K562 (cell line): Measurements from ENCODE around the gene CAPN13. TPM values are rescaled to one million over a fixed set of nuclear protein-coding genes. Genes with fewer than 3 reads are reported as not detected.
A peak's percentile ranks its signal among the peaks of the same experiment; 100 is the strongest.

Experiments used
- ATAC-seq: fragments of 200-7000 bp; cut with Tn5 transposase; 3 replicates; pipeline ENCODE4 v1.9.1; 2020; ENCODE audit warnings: moderate library complexity
- BruUV-seq: library from RNA; stranded (reverse); fragments of 400-500 nt; replicated peaks from 2 replicates; lab custom pipeline; 2021; lab: Mats Ljungman, UMichigan
- CTCF ChIA-PET: fragments of 300-600 bp; formaldehyde crosslinking; extraction: SDS; loops from one replicate; lab custom pipeline; 2021; ENCODE audit warnings: low intra/inter-chr PET ratio; lab: Yijun Ruan, JAX
- POLR2A ChIA-PET: fragments of 300-600, 350-650 bp; sonication (Branson Sonifier 250); formaldehyde crosslinking; extraction: SDS; loops from one replicate; lab custom pipeline; 2021; ENCODE audit warnings: antibody characterized with exemption, inconsistent platforms; lab: Yijun Ruan, JAX
- DNase-seq, 4 experiments: peaks; one replicate each; pipeline versions ENCODE4 v3.0.0 to v3.0.0-alpha.2; 2011 to 2018; ENCODE audit warnings: low spot score in 3 of 4, mixed read lengths in 3 of 4; ENCODE audit errors: extremely low read depth in 1 of 4
- FAIRE-seq: peaks from 2 replicates; lab custom pipeline; 2011; peaks lifted over from hg19 to GRCh38; lab: Jason Lieb, UNC
- H2AFZ ChIP-seq: 2 replicates; pipeline ENCODE4 v1.6.0; 2011; ENCODE audit warnings: low read depth, low read length, control low read depth, inconsistent platforms
- H3K27ac ChIP-seq: fragments of 200-600 bp; 3 replicates; pipeline ENCODE4 v1.8.0; 2011; ENCODE audit warnings: low read depth, mild to moderate bottlenecking, control low read depth, inconsistent platforms, low read length, moderate library complexity, mixed read lengths; ENCODE audit errors: extremely low read depth
- H3K27me3 ChIP-seq, 2 experiments: fragments of 300-600 bp in 1 of 2; 2 replicates in 1 of 2; 3 replicates in 1 of 2; pipeline versions ENCODE4 v1.6.0 to v1.8.0; 2011; ENCODE audit warnings: inconsistent platforms in 2 of 2, low read length in 2 of 2, mild to moderate bottlenecking in 1 of 2, mixed read lengths in 1 of 2, moderate library complexity in 1 of 2; ENCODE audit not compliant: control insufficient read depth in 2 of 2, insufficient read depth in 2 of 2
- H3K36me3 ChIP-seq: fragments of 300-600 bp; 3 replicates; pipeline ENCODE4 v1.8.0; 2011; ENCODE audit warnings: mild to moderate bottlenecking, low read length, inconsistent platforms; ENCODE audit not compliant: control insufficient read depth, insufficient read depth
- H3K4me1 ChIP-seq, 2 experiments: fragments of 200-600 bp in 1 of 2; replicated peaks in 1 of 2; 2 replicates in 1 of 2; 3 replicates in 1 of 2; pipeline versions ENCODE4 v1.5.1 to v1.8.0; 2011; ENCODE audit warnings: inconsistent platforms in 2 of 2, low read length in 2 of 2, mild to moderate bottlenecking in 1 of 2, mixed read lengths in 1 of 2, moderate library complexity in 1 of 2; ENCODE audit not compliant: control insufficient read depth in 2 of 2, insufficient read depth in 2 of 2
- H3K4me2 ChIP-seq: 2 replicates; pipeline ENCODE4 v1.6.1; 2011; ENCODE audit warnings: low read length, control low read depth, inconsistent platforms, mixed read lengths; ENCODE audit not compliant: insufficient read depth
- H3K4me3 ChIP-seq: fragments of 200-600 bp; sonication (generic), shearing (Covaris generic); 2 replicates; pipeline ENCODE4 v1.5.1; 2016; ENCODE audit warnings: control low read depth, inconsistent platforms
- H3K79me2 ChIP-seq: fragments of 200-600 bp; 3 replicates; pipeline ENCODE4 v1.8.0; 2011; ENCODE audit warnings: low read length, inconsistent platforms; ENCODE audit not compliant: control insufficient read depth, insufficient read depth
- H3K9ac ChIP-seq, 2 experiments: 2 replicates each; pipeline versions ENCODE4 v1.6.0 to v1.6.1; 2011; ENCODE audit warnings: low read depth in 2 of 2, low read length in 2 of 2, control low read depth in 1 of 2, inconsistent platforms in 1 of 2, mild to moderate bottlenecking in 1 of 2, mixed read lengths in 1 of 2; ENCODE audit not compliant: insufficient read depth in 1 of 2
- H3K9me1 ChIP-seq: one replicate; pipeline ENCODE4 v1.6.0; 2011; ENCODE audit warnings: inconsistent platforms, mild to moderate bottlenecking, low read length, moderate library complexity; ENCODE audit not compliant: control insufficient read depth, insufficient read depth
- H3K9me3 ChIP-seq: replicated peaks from 2 replicates; pipeline ENCODE4 v1.5.1; 2011; ENCODE audit warnings: low read depth, low read length, inconsistent platforms; ENCODE audit not compliant: control insufficient read depth, insufficient read depth
- H4K20me1 ChIP-seq: replicated peaks from 2 replicates; pipeline ENCODE4 v1.6.1; 2011; ENCODE audit warnings: low read length, inconsistent platforms, mixed read lengths; ENCODE audit not compliant: control insufficient read depth, insufficient read depth
- CREM ChIP-seq: IDR thresholded peaks from 2 replicates; pipeline ENCODE4 v1.6.1; 2014; ENCODE audit warnings: antibody characterized with exemption, low read depth
- HDAC8 ChIP-seq: fragments of 450-650 bp; IDR thresholded peaks from 2 replicates; pipeline ENCODE4 v1.6.1; 2016; ENCODE audit warnings: mild to moderate bottlenecking, missing genetic modification characterization, moderate library complexity, missing compliant biosample characterization
- RAD21 ChIP-seq, 2 experiments: fragments of 250-450 bp in 1 of 2; fragments of 450-650 bp in 1 of 2; sonication (Bioruptor Pico) in 1 of 2; formaldehyde crosslinking in 1 of 2; IDR thresholded peaks in 1 of 2; conservative IDR thresholded peaks in 1 of 2; 2 replicates each; pipeline versions ENCODE4 v1.4.0 to v1.8.0; 2020 to 2022; ENCODE audit warnings: mild to moderate bottlenecking in 2 of 2, moderate library complexity in 1 of 2
- SFPQ ChIP-seq: fragments of 200-400 bp; formaldehyde crosslinking; IDR thresholded peaks from 2 replicates; pipeline ENCODE4 v1.6.1; 2017; ENCODE audit warnings: mild to moderate bottlenecking, low read depth, low read length, moderate library complexity
- WGBS: fragments of 100-300 bp; shearing (Covaris generic); methylation state at CpG from one replicate; pipeline ENCODE4 v1.1.6; 2016; ENCODE audit warnings: low coverage, mixed read lengths; ENCODE audit not compliant: insufficient coverage; ENCODE audit errors: missing lambda C conversion rate; 5-methylcytosine and 5-hydroxymethylcytosine counted together
- in situ Hi-C: fragments of 300-500 bp; cut with MboI; formaldehyde crosslinking; loops from 4 replicates; pipeline ENCODE4 v1.15.0; 2018; ENCODE audit warnings: inconsistent platforms, mixed read lengths
- intact Hi-C: fragments of 100-400 bp; cut with micrococcal nuclease; formaldehyde crosslinking; loops from 2 replicates; pipeline ENCODE4 v1.14.2; 2022
- polyA plus RNA-seq, 8 experiments: library from polyadenylated mRNA; depleted of rRNA in 4 of 8; stranded (reverse) in 5 of 8; unstranded in 3 of 8; fragments of >200 nt; fragmentation: Nextera tagmentation in 2 of 8; fragmentation: Illumina TruSeq in 1 of 8; extraction: Ambion mirVana in 2 of 8; extraction: Trizol in 1 of 8; gene quantifications; 2 replicates each; pipeline versions ENCODE4 v1.2.1 to v1.2.3, GENCODE V29; 2011 to 2014; ENCODE audit warnings: inconsistent platforms in 1 of 8, missing spikeins in 1 of 8
- total RNA-seq, 7 experiments: library from RNA; depleted of rRNA in 6 of 7; stranded (reverse); fragments of >200 nt in 6 of 7; fragmentation: Illumina TruSeq in 2 of 7; extraction: Trizol in 2 of 7; gene quantifications; 2 replicates each; pipeline versions ENCODE4 v1.2.1 to v1.2.3, GENCODE V29; 2011 to 2021; ENCODE audit warnings: low replicate concordance in 1 of 7
- TF ChIP-seq, protein P1 (sequence below): fragments of 450-650 bp; IDR thresholded peaks from 2 replicates; pipeline ENCODE4 v1.6.1; 2016; ENCODE audit warnings: low read depth

The CAPN13 gene
- total and polyA plus RNA-seq, 9 of the 15 experiments (the other 6 are each of a cell fraction or from before 2014, with no cell fraction given) = not detected

GRCh38 chr2:30686000-30686399, 121.2 kb downstream of the CAPN13 start:
- Histone ChIP-seq H3K4me2 (no peak overlapping the region), H3K9me1 (no peaks in the 10 kb centered on the region), H3K27ac (no peak overlapping the region), H3K4me1 (no peaks in the 10 kb centered on the region), H3K36me3 (no peaks in the 10 kb centered on the region), H3K27me3 (peaks cover 11 to 65% of the 10 kb centered on the region in 2 experiments; a peak in 4 of 5 replicates), H3K79me2 (no peaks in the 10 kb centered on the region), H3K4me3 (no peak overlapping the region), H3K9ac (no peak overlapping the region), H4K20me1 (no peaks in the 10 kb centered on the region), H3K9me3 (no peaks in the 10 kb centered on the region), H2AFZ (no peak overlapping the region)
- intact Hi-C loops (loop anchor here (5.0 kb wide), 1 partner anchor 479 kb away; no protein-coding TSS in a partner anchor), in situ Hi-C loops (no loop called here)
- ChIA-PET CTCF (no interaction called here), POLR2A (interaction anchor here (0.8 kb wide), 1 partner anchor 23 kb away, joined by 3 read pairs; no protein-coding TSS in a partner anchor)
- peak; percentile 87 for ATAC-seq
- BruUV-seq = no TSS peak
- FAIRE-seq = peak; percentile 76
- DNase-seq = peak; percentile 31 to 43 (median 35)
- 6% methylated on average over 2 of the region's 2 CpGs for WGBS
- TF ChIP-seq RAD21 (CRISPR knock-in tag; conservative IDR thresholded peaks at IDR 0.05 in 1 of 2, IDR thresholded peaks at IDR 0.05 in 1 of 2) (peak in 1 of 2 experiments; percentile 28; a peak in 2 of 4 replicates), SFPQ (no peak), CREM (no peak), HDAC8 (tag) (no peak)
- TF ChIP-seq, protein P1, sequence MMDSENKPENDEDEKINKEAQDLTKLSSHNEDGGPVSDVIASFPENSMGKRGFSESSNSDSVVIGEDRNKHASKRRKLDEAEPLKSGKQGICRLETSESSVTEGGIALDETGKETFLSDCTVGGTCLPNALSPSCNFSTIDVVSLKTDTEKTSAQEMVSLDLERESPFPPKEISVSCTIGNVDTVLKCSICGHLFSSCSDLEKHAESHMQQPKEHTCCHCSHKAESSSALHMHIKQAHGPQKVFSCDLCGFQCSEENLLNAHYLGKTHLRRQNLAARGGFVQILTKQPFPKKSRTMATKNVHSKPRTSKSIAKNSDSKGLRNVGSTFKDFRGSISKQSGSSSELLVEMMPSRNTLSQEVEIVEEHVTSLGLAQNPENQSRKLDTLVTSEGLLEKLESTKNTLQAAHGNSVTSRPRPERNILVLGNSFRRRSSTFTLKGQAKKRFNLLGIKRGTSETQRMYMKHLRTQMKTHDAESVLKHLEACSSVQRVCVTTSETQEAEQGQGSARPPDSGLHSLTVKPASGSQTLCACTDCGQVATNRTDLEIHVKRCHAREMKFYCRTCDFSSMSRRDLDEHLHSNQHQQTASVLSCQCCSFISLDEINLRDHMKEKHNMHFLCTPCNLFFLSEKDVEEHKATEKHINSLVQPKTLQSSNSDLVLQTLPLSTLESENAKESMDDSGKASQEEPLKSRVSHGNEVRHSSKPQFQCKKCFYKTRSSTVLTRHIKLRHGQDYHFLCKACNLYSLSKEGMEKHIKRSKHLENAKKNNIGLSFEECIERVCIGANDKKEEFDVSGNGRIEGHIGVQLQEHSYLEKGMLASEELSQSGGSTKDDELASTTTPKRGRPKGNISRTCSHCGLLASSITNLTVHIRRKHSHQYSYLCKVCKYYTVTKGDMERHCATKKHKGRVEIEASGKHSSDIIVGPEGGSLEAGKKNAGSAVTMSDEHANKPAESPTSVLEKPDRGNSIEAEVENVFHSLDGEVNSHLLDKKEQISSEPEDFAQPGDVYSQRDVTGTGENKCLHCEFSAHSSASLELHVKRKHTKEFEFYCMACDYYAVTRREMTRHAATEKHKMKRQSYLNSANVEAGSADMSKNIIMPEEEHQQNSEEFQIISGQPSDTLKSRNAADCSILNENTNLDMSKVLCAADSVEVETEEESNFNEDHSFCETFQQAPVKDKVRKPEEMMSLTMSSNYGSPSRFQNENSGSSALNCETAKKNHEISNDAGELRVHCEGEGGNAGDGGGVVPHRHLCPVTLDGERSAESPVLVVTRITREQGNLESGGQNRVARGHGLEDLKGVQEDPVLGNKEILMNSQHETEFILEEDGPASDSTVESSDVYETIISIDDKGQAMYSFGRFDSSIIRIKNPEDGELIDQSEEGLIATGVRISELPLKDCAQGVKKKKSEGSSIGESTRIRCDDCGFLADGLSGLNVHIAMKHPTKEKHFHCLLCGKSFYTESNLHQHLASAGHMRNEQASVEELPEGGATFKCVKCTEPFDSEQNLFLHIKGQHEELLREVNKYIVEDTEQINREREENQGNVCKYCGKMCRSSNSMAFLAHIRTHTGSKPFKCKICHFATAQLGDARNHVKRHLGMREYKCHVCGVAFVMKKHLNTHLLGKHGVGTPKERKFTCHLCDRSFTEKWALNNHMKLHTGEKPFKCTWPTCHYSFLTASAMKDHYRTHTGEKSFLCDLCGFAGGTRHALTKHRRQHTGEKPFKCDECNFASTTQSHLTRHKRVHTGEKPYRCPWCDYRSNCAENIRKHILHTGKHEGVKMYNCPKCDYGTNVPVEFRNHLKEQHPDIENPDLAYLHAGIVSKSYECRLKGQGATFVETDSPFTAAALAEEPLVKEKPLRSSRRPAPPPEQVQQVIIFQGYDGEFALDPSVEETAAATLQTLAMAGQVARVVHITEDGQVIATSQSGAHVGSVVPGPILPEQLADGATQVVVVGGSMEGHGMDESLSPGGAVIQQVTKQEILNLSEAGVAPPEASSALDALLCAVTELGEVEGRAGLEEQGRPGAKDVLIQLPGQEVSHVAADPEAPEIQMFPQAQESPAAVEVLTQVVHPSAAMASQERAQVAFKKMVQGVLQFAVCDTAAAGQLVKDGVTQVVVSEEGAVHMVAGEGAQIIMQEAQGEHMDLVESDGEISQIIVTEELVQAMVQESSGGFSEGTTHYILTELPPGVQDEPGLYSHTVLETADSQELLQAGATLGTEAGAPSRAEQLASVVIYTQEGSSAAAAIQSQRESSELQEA = no peak
